Stimulated activated CD8-positive, alpha-beta memory T cell treated with anti-CD3 and anti-CD28 coated beads, Interleukin-7, amount 100 ng/mL, for 24 hours (primary cell): ENCODE data around the gene KLF14.
"Not testable (repeated sequence)": the region's sequence is repeated elsewhere in the genome, so short reads cannot be mapped to it uniquely, and the experiment has no call there.

Experiments
- DNase-seq: peaks from one replicate; pipeline ENCODE4 v3.0.0-alpha.2; 2020; ENCODE audit warnings: low read depth

Gene KLF14

DNA sequence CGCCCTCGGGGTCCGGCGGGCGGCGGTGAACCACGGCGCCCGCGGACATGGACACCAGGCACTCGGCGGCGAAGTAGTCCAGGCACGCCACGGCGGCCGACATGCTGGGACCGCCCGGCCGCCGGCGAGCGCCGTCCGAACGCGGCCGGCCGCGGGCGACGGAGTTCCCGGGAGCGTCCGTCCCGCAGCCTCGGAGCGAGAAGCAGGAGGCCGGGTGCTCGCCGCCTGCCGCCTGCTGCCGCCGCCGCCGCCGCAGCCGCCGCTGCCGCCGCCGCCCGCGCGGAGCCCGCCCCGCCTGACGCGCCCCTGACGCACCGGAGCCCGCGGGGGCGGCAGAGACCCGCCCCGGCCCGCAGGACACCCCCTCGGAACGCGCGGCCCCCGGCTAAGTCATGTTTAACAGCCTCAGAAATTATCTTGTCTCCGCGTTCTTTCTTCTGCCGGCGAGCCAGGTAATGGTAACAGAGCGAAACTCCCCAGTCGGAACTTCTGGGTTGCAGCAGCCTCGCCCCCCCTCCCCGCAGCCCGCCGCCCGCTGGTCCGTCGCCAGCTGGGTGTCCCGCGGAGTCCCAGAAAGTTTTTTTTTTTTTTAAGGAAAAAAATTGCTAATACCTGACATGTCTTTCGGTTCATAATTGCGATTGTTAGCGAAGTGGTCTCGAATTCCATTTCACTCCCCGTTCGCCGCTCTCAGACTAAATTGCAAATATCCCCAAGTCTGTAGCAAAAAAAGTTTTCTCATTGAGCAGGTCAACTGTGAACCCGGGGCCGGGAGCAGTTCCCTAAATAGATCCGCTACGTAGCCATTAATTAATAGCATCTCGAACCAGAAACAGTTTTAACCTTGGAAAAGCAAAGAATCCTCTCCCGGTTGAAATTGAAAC is at the start of gene KLF14:
TSS of gene KLF14 (minus strand) at position 277 of the 884 bp plus-strand sequence. CDS start at position 103, 174 bp downstream.
- peak; percentile 15 for DNase-seq

- no peak for DNase-seq
Measured at GRCh38 chr7:130781346-130781745, 47.3 kb upstream of the KLF14 start.

DNA sequence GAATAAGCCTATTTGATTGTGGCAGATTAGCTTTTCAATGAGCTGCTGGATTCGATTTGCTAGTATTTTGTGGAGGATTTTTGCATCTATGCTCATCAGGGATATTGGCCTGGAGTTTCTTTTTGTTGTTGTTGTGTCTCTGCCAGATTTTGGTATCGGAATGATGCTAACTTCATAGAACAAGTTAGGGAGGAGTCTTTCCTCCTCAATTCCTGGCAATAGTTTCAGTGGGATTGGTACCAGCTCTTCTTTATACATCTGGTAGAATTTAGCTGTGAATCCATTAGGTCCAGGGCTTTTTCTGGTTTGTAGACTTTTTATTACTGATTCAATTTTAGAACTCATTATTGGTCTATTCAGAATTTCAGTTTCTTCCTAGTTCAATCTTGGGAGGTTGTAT is 43.4 kb upstream of the KLF14 start:
- no peak for DNase-seq

DNA sequence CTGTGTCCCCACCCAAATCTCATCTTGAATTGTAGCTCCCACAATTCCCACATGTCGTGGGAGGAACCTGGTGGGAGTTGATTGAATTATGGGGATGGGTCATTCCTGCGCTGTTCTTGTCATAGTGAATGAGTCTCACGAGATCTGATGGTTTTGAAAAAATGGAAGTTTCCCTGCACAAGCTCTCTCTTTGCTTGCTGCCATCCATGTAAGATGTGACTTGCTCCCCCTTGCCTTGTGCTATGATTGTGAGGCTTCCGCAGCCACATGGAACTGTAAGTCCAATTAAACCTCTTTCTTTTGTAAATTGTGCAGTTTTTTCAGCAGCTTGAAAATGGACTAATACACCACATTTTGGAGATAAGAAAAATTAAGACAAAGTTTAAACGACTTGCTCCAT is 38.4 kb upstream of the KLF14 start:
- not testable (repeated sequence) for DNase-seq

DNA sequence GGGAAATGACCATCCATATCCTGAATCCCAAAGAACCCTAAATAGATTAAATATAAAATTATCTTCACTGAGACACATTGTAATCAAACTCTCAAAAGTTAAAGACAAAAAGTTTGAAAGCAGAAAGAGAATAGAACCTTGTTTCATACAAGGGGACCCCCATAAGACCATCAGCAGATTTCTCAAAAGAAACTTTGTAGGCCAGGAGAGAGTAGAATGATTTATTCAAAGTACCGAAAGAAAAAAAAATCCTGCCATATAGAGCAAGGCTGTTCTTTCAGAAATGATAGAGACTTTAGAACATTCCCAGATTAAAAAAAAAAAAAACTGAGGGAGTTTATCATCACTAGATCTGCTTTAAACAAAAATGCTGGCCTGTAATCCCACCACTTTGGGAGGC is 34.8 kb upstream of the KLF14 start:
- DNase-seq: no peak

DNA sequence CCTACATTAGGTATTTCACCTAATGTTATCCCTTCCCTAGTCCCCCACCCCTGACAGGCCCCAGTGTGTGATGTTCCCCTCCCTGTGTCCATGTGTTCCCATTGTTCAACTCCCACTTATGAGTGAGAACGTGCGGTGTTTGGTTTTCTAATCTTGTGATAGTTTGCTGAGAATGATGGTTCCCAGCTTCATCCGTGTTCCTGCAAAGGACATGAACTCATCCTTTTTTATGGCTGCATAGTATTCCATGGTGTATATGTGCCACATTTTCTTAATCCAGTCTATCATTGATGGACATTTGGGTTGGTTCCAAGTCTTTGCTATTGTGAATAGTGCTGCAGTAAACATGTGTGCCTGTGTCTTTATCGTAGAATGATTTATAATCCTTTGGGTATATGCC is 30.6 kb upstream of the KLF14 start:
- DNase-seq: not testable (repeated sequence)

DNA sequence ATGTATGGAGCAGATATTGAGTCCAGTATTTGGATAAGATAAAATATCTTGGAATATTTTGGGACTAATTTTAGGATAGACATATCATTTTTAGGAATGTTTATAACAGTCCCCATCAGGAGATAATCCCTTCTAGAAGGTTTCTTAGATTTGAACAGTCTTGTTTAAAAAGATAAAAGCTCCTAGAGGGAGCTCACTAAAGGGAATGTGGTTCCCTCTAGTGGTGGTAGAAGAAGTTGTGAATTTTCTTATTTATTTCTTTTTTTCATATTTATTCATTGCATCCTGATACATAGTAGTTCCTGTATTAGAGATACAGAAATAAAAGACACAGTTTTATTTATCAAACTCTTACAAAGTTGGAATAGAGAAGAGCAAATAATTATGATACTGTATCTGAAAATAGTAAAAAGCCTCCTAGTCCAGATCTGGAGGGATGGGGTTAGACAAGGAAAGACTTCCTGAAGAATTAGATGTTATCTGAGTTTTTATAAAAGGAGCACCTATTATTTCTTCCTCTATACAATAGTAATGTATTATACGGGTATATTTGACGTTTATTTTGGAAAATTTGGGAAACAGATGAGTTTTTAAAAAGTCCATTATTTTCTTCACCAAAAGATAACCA is 24.5 kb upstream of the KLF14 start:
- no peak for DNase-seq

DNA sequence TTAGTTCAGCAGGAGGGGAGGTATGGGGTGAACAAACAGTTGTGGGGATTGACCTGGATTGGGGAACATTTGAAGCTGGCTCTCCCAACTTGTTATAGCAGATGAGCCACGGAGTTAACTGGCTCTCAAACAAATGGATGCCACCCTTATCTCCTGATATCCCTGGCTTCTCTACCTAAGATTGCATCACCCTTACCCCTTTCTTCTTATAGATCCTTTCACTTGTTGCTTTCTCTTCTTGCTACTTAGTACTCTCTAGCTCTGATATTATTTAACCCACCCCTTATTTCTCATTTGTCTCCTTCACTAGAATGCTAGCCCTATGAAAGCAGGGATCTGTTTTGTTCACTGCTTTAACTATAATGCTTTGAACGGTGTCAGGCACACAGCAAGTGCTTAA is 22.3 kb upstream of the KLF14 start:
- DNase-seq: no peak

GRCh38 chr7:130752424-130752823 is 18.4 kb upstream of the KLF14 start:
- DNase-seq: no peak

DNA sequence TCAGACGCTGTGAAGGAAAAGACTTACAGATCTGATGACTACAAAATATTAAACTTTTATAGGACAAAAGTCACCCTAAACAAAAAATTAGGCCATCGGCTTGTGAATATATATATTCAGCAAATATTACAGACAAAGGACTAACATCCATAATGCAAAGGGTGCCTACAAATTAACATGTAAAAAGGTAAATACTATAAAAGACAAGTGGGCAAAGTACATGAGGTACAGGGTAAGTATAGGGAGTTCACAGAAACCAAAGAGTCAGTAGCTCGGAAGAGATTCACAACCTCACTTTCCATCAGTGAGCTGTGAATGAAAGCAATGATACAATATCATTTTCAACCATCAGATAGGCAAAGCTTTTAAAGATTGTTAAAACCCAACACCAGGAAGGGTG is 16.7 kb upstream of the KLF14 start:
- no peak for DNase-seq

- DNase-seq: no peak
Measured at GRCh38 chr7:130748531-130749389, 14.8 kb upstream of the KLF14 start.

- DNase-seq: no peak
Measured at GRCh38 chr7:130741331-130741995, 7.5 kb upstream of the KLF14 start.

DNA sequence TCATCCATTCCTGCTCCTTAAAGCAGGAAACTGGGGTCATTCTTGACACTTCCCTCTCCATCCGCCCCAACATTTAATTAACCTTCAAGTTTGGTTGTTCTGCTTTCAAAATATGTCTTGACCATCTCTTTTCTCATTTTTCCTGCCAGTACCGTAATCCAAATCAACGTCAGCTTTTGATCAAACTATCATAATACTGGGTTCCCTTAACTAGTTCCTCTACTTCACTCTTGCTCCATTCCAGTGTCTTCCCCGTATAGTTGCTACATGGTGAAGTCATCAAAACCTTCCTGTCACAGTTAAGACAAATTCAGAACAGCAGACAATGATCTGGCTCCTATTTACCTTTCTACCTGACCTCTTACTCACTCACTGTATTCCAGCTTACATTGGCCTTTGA is 6.6 kb upstream of the KLF14 start:
- DNase-seq: no peak

DNA sequence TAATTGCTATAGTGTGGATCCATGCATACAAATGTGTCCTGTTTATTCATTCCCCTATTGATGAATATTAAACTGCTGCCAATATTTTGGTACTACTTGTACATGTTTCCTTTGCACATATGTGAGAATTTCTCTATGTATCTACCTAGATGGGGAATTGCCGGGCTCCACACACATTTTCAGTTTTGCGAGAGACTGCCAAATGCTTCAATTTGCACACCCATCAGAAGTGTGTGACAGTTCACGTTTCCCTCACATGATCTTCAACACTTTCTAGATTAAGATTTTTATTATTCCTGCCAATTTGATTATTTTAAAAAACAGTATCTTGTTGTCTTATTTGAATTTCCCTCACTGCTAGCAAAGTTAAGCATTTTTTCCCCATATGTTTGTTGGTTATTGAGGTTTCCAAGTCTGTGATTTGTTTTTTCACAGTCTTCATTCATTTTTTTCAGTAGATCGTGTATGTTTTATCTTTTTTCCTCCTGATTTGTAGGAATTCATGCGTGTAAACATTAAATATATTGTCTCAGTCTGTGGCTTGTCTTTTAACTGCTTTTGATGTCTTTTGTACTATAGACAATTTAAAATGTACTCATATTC is 2.4 kb upstream of the KLF14 start:
- no peak for DNase-seq

GRCh38 chr7:130734815-130735716 is 1.1 kb upstream of the KLF14 start:
- no peak for DNase-seq

DNA sequence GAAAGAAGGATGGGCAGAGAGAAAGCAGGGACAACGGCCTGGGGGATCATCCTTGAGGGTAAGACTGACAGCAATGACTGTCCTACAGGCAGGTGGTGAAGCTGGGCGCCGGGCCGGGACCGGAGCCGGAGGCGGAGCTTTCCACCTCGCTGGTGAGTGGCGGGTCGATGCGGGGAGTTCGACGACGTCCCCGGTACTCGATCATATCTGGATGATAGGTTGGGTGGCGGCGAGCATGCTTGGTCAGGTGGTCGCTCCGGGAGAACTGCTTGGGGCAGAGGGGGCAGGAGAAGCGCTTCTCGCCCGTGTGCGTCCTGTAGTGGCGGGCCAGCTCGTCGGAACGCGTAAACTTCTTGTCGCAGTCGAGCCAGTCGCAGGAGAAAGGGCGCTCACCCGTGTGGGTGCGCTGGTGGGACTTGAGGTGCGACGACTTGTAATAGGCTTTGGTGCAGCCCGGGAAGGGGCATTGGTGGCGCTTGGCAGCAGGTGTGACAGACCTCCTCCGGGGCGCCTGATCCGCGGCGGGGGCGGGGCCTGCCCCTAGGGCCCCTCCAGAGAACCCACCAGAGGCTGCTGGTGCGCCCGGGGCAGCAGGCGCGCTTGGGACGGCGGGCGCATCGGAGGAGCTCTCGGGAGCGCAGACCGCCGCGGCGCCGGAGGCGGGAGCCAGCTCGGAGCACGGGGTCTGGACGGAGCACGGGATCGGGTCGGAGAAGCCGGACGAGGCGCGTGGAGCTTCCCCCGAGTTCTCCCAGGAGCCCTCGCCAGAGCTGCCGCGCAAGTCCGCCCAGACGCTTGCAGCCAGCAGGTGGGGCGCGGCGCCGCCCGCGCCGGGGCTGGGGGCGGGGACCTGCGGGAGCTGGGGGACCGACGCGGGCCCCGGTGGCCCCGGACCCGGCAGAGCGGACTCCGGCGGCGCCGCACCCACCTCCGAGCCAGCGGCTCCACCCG is 752 bp downstream of the KLF14 start:
- no peak for DNase-seq

DNA sequence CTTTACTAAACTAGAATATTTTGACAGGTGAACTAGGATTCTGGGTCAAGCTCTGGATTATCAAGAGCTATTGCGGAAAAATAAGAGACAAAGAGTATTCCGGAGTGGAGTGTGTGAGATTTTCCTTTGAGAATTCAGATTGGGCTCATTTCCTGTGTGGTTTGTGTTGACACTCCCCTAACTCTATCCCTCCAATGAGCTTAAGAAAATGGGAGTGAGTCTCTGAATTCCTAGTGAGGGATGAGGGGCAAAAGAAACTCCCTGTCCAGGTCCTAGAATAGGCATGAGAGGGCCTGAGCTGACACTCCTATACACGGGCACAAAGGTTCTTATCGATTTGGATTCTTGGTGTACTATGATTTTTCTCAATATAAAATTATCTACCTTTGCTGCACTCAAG is 10.2 kb downstream of the KLF14 start:
- no peak for DNase-seq

DNA sequence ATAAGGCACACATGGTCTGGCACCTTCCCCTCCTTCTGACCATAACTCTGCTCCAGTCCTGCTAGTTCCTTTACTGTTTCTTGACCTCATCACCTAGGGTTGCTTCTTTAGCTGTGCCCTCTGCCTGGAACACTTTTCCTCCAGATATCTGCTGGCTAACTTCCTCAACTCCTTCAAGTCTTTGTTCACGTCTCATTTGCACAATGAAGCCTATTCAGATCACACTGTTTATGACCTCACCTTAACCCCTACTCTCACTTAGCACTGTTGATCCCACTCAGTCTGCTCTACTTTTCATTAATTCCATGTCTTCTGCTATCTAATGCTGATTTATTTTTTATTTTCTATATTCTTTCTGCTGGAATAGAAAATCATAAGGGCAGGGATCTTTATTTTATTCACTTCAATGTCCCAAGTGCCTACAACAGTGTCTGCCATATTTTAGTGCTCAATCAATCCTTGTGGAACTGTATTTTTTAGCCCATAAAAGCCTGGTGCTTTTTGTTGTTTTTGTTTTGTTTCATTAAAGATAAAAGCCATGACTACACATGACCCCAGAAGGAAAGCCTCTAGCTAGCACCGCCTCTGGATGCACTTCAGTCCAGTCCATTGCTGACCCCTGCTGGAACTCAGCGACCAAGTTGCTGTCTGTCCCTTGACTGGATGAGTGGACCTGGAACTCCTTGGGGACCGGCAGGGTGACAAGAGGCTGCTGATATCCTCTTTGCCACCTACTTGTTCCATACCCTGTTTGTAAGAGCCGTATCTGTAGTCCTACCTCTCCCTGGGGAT is 12.3 kb downstream of the KLF14 start:
- no peak for DNase-seq

DNA sequence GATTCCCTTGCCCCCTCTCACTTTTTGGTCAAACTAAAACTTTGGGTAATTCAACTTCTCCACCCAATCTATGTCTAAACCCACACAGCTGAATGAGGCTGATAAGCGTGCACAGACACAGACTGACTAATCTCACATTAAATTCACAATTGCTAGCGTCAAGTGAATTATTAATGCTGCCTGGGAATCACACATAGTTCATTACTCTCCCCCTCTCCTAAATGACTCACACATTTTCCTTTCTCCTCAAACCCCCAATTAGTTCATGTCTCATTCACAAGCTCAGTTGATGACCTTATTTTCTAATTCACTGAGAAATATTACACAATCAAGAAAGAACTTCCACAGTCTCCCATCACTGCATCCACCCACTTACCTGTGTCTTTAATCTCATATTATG is 14.5 kb downstream of the KLF14 start:
- DNase-seq: no peak
